ENCODE results near the gene EMP3. TPM values are rescaled to one million over a fixed set of nuclear protein-coding genes. Genes with fewer than 3 reads are reported as not detected.
A peak's percentile ranks its signal among the peaks of the same experiment; 100 is the strongest.

The EMP3 gene
- total and polyA plus RNA-seq, 10 donors: 33.2 to 149 (median 86.8) TPM

DNA sequence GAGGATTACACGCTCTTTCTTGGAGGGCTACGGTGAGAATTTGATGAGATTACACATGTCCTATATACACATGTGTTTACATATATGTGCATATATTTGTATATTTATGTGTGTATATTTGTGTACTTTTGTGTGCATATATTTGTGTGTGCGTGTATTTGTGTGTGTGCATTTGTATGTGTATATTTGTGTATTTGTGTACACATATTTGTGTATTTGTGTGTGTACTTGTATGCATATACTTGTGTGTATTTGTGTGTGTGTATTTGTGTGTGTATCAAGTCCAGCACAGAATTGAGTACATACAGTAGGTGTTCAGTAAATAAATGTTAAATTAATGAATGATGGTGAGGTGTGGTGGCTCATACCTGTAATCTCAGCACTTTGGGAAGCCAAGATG is 36.6 kb downstream of the EMP3 start:
- 95 to 99% (median 97%) methylated on average over 3 of the region's 3 CpGs for WGBS, 5 donors
- intact Hi-C loops (cut with DNase I; ENCODE audit: low total_unique reads): no loop called here

DNA sequence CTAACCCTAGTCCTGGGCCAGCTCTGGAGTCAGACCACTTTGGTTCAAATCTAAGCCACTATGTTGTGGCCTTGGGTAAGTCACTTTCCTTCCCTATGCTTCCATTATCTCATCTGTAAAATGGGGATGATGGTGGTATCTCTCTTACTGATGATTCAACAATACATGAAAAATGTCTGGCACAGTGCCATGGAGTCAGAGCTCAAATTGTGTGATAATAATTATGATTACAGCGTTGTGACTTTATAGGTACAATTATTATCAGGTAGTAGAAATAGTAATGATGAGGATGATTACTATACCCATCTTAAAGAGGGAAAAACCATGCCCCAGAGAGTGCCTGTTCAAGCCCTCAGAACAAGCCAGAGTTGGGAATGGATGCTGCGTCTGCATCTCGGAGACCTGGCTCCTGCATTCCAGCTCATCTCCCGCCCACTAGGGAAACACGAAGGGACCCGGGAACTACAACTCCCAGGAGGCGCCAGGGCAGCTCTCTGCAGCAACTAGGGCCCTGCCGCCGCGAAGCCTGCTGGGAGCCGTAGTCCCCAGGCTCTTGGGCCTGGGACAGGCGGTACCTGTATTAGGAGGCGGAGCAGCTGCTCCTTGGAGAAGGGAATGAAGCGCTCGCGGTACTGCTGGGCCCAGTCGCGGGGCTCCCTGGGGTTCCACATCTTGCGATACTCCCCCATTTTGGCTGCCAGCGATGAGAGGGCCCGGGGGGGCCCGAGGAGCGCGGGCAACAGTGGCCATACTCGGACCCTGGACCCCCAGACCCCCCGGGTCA is 37.6 kb downstream of the EMP3 start:
- Histone ChIP-seq H3K27me3 (replicated peaks in 1 of 7) (no peaks in the 10 kb centered on the region), H3K27ac (peak overlapping the region; percentile 89 to 98 (median 96)), H3K4me1 (peaks cover 0 to 23% (median 18%) of the 10 kb centered on the region in 6 donors), H3K9me3 (no peaks in the 10 kb centered on the region), H3K36me3 (peaks cover 0 to 19% (median 0%) of the 10 kb centered on the region in 6 donors), H3K4me3 (peak overlapping the region; percentile 49 to 72 (median 58))
- peak; percentile 99 for DNase-seq
- WGBS, 5 donors: 3 to 10% (median 5%) methylated on average over 10 to 26 of the region's 26 CpGs
- intact Hi-C loops (cut with DNase I; ENCODE audit: low total_unique reads): no loop called here
- TF ChIP-seq POLR2AphosphoS5 (IDR thresholded peaks at IDR 0.05): peak; percentile 75 to 82 (median 81)
- TF ChIP-seq, protein P1, sequence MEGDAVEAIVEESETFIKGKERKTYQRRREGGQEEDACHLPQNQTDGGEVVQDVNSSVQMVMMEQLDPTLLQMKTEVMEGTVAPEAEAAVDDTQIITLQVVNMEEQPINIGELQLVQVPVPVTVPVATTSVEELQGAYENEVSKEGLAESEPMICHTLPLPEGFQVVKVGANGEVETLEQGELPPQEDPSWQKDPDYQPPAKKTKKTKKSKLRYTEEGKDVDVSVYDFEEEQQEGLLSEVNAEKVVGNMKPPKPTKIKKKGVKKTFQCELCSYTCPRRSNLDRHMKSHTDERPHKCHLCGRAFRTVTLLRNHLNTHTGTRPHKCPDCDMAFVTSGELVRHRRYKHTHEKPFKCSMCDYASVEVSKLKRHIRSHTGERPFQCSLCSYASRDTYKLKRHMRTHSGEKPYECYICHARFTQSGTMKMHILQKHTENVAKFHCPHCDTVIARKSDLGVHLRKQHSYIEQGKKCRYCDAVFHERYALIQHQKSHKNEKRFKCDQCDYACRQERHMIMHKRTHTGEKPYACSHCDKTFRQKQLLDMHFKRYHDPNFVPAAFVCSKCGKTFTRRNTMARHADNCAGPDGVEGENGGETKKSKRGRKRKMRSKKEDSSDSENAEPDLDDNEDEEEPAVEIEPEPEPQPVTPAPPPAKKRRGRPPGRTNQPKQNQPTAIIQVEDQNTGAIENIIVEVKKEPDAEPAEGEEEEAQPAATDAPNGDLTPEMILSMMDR (IDR thresholded peaks at IDR 0.05 in 8 of 11, conservative IDR thresholded peaks at IDR 0.05 in 3 of 11): peak in 6 of 11 experiments; percentile 17 to 46 (median 29)
- TF ChIP-seq POLR2A (IDR thresholded peaks at IDR 0.05): peak in 1 of 3 donors; percentile 50

More for the DNA sequence above, 36.6 kb downstream of the EMP3 start:
- H3K4me3 ChIP-seq: no peak overlapping the region
- TF ChIP-seq, protein P1 (IDR thresholded peaks at IDR 0.05 in 8 of 11, conservative IDR thresholded peaks at IDR 0.05 in 3 of 11): no peak
- no peak for TF ChIP-seq POLR2AphosphoS5 (IDR thresholded peaks at IDR 0.05)
- TF ChIP-seq POLR2A (IDR thresholded peaks at IDR 0.05): no peak
- H3K27ac ChIP-seq: no peak overlapping the region
- H3K36me3 ChIP-seq: peaks cover 0 to 19% (median 0%) of the 10 kb centered on the region in 6 donors
- H3K4me1 ChIP-seq: peaks cover 0 to 23% (median 18%) of the 10 kb centered on the region in 6 donors
- no peaks in the 10 kb centered on the region for H3K27me3 ChIP-seq (replicated peaks in 1 of 7)
- no peak for DNase-seq
- H3K9me3 ChIP-seq: no peaks in the 10 kb centered on the region

DNA sequence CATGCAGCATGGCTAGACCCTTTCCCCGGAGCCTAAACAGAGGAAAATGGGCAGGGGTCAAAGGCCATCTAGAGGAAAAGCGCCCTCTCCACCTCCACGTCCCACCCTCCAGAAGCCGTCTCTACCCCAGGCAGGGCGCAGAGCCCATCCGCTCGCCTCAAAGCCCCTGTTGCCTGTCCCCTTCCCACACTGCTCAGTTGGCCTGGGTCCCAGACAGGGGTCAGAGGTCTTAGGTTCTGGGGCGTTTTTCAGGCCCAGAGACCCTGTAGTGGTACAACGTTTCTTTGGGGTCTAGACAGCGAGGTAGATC is 38.1 kb downstream of the EMP3 start:
- H3K36me3 ChIP-seq: peaks cover 0 to 17% (median 0%) of the 10 kb centered on the region in 6 donors
- no peaks in the 10 kb centered on the region for H3K27me3 ChIP-seq (replicated peaks in 1 of 7)
- H3K4me3 ChIP-seq: peak overlapping the region; percentile 49 to 72 (median 58)
- DNase-seq: no peak
- H3K4me1 ChIP-seq: peaks cover 0 to 23% (median 18%) of the 10 kb centered on the region in 6 donors
- H3K9me3 ChIP-seq: no peaks in the 10 kb centered on the region
- WGBS, 5 donors: 1 to 7% (median 5%) methylated on average over 10 of the region's 10 CpGs
- TF ChIP-seq POLR2A (IDR thresholded peaks at IDR 0.05) (no peak), POLR2AphosphoS5 (IDR thresholded peaks at IDR 0.05) (no peak)
- TF ChIP-seq, protein P1 (IDR thresholded peaks at IDR 0.05 in 8 of 11, conservative IDR thresholded peaks at IDR 0.05 in 3 of 11): no peak
- H3K27ac ChIP-seq: peak overlapping the region; percentile 89 to 98 (median 96)
- intact Hi-C loops (cut with DNase I; ENCODE audit: low total_unique reads): no loop called here

Data from spleen (tissue), 11 donors.